Measurements from ENCODE around the gene KDF1.
A peak's percentile ranks its signal among the peaks of the same experiment; 100 is the strongest.

The KDF1 gene

GRCh38 chr1:26959722-26960624 is at the start of gene KDF1:
KDF1 (minus strand) TSS chr1:26960468; CDS start chr1:26952380, 8,088 bp downstream.
- DNase-seq = no peak

- no peak for DNase-seq
These were observed 49.4 kb upstream of the KDF1 start for GRCh38 chr1:27009601-27010197.

GRCh38 chr1:27007909-27008582 is 47.8 kb upstream of the KDF1 start:
- no peak for DNase-seq

- DNase-seq = no peak
These were observed 46.4 kb upstream of the KDF1 start for GRCh38 chr1:27006683-27007082.

GRCh38 chr1:27005648-27006496 is 45.6 kb upstream of the KDF1 start:
- no peak for DNase-seq

GRCh38 chr1:27005166-27005530 is 44.9 kb upstream of the KDF1 start:
- no peak for DNase-seq

GRCh38 chr1:27004471-27005165 is 44.4 kb upstream of the KDF1 start:
- no peak for DNase-seq

GRCh38 chr1:27003745-27004470 is 43.6 kb upstream of the KDF1 start:
- no peak for DNase-seq

GRCh38 chr1:27001570-27002360 is 41.5 kb upstream of the KDF1 start:
- DNase-seq = peak; percentile 48

- no peak for DNase-seq
These were observed 40.7 kb upstream of the KDF1 start for GRCh38 chr1:27000817-27001460.

- DNase-seq = no peak
These were observed 40.0 kb upstream of the KDF1 start for GRCh38 chr1:27000090-27000816.

GRCh38 chr1:26999440-26999987 is 39.2 kb upstream of the KDF1 start:
- DNase-seq = no peak

- DNase-seq = no peak
These were observed 38.4 kb upstream of the KDF1 start for GRCh38 chr1:26998429-26999300.

GRCh38 chr1:26996665-26997064 is 36.4 kb upstream of the KDF1 start:
- no peak for DNase-seq

- DNase-seq = no peak
These were observed 35.8 kb upstream of the KDF1 start for GRCh38 chr1:26996024-26996423.

GRCh38 chr1:26994787-26995517 is 34.7 kb upstream of the KDF1 start:
- DNase-seq = no peak

Measured in midbrain (tissue), 1 donor.